HG02759 (cell line): ENCODE measurements around the gene ANKS1B.

Experiments
- ATAC-seq: cut with Tn5 transposase; IDR thresholded peaks from one replicate; pipeline ENCODE4 v1.9.1; 2021; ENCODE audit warnings: mild to moderate bottlenecking, moderate library complexity; ENCODE audit not compliant: unreplicated experiment

Gene ANKS1B

DNA sequence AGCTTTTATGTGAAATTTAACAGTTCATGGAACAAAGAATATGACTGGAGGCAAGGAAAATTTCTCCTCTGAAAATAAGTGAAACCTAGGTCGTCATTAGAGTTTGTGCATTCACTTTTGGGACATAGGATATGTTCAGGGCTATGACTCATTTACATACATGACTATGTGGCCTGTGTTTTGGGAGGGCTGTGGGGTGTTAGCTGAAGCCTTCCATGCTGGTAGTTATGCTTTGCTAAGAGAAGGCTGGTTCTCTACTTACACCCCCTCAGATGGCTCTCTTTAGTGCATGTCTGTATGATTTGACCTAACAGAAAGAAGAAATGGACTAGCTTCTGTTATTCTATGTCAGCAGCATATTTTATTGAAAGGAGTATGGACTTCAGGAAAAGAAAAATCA, 753.7 kb downstream of the ANKS1B start:
- no peak for ATAC-seq

DNA sequence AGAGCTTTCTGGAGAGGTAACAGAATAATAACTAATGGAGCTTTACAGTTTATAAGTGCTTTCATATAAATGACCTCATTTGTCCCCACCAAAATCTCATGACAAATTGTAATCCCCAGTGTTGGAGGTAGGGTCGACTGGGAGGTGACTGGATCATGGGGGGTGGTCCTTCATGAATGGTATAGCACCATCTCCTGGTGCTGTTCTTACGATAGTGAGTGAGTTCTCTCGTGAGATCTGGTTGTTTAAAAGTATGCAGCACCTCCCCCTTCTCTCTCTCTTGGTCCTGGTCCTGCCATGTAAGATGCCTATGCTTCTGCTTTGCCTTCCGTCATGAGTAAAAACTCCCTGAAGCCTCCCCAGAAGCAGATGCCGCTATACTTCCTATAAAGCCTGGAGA, 760.5 kb downstream of the ANKS1B start:
- ATAC-seq = no peak

DNA sequence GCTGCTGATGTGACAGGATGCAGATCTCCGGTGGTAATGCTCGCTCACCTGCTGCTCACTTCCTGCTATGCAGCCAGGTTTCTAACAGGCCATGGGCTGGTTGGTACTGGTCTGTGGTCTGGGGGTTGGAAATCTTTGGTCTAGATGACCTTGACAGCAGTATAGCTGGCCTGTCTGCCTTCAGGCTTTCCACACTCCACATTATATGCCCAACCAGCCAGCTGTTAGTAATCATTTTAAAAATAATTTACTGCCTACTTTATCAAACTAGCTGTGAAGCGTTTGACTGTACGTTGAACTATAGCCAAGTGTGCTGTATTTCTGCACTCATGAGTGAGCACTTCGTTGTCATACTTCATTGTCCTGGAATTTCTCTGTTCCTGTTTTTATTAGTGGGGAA, 761.2 kb downstream of the ANKS1B start:
- ATAC-seq = no peak

DNA sequence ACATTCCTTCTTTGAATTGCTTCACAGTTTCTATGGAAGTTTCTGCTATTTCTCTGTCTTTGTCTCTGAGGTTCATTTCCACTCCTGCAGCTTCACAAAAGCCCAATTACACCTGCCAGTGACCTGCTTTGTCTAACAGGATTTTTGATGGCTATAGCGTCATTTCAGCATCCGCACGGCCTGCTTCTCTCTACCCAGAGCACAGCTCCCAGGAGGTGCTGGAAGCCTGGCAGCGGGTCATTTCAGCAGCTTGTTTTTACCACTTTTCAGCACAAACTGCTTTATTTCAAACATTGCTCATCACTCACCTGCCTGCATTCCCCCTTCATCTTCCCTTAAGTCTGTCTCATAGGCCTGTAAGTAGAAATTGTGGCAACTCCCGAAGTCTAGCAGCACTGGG, 771.7 kb downstream of the ANKS1B start:
- ATAC-seq = no peak

DNA sequence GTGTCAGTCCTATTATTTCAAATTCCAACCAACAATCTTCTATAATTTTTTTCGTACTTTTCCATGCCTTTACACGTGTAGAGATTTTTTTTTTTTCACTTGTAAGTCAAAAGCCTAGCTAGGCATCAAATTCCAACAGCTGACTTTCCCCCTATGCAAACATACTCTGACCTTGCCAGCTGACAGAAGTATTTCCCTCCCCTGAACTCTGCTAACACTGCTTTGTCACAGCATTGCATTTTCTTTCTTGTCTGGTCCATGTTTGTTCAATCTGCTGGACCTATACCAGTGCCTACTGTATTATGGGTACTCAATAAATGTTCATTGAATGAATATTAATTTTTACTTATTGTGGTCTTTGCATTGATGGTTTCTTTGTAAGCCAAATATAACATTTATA, 772.5 kb downstream of the ANKS1B start:
- ATAC-seq = no peak

DNA sequence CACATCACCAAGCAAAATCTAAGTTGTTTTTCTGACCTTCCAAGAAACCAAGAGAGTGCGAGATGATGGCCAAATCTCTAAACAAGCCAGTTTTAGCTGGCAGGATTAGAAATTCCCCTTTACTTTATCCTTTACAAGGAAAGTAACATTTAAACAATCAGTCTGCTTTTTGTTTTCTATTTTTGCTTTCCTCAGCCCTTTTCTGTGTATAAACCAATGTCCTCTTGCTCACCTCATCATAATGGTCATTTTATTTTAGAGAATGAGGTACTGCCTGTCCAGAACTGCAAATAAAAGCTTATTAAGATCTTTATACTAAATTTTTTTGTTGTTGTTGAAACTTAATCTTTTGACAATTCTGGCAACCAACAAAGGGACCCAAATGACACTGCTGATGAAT, 779.6 kb downstream of the ANKS1B start:
- ATAC-seq = no peak

DNA sequence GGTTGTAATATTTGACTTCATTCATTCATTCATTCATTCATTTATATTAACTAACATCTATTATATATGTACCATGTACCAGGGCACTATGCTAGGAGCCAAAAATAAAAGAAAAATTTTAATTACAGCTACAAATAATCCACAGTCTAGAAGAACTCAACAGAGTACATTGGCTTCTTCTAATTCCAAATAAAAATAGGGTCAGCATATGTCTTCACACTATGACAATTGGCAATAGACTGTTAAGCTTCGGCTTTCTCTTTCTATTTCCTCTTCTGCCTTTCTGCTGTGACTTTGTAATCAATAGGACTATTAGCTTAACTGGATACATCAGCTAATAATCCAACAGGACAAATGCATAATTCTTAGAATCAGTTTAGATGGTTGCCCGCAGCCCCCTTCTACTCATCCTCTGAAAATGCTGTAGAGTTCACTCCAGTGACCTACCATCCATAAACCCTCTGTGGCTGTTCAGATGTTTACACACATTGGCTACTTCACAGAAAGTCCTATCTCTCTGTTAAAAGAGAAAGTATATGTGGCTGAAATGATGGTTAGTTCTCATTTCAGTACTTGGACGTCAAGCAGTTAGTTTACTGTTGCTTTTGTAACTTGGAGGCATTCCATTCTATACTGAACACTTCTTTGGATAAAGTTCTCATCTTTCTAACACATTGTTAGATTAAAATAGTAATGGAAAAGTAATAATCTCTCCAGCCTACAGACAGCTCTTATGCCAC, 782.7 kb downstream of the ANKS1B start:
- ATAC-seq = no peak

DNA sequence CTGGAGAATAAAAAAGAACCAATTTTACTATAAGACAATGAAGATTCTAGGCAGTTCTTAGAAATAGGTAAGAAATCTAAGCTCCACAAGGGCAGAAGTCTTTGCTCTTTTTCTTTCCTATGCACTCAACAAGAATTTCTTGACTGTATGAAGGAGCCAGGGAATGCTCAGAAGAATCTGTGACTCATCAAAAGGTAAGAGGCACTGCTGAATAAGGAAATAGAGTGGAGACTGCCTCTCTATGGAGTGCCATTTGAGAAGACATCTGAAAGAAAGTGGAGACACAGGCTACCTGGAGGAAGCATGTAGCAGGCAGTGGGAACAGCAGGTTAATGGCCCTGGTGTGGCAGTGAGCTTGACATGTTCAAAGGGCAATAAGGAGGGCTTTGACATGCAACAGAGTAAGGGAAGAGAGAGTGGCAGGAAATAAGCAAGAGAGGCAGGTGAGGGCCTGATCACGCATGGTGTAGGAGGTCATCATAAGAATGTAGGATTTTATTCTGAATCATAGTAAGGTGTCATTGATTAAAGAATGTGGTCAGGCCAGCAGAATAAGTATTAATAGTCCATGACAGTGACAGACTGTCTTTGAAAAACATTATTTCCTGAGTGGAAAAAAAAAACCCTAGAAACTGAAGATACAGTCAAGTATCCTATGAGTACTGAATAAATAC, 783.9 kb downstream of the ANKS1B start:
- ATAC-seq = no peak

DNA sequence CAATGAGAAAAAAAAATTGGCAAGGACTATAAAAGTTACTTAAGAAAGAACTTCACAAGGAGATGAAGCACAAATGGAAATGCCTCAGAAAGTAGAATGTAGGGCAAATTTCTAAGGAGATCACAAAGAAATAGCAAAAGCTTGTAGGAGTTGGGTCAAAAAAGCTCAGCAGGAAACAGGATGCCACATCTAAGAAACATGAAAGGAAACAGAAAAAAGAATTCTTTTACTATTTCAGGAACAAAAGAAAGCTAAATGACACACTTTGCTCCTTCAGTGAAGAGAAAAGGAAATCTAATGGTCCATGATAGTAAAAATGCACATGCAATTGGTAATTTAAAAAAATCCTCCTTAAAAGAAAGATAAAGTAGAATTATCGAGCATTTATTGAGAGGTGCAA, 789.3 kb downstream of the ANKS1B start:
- no peak for ATAC-seq

DNA sequence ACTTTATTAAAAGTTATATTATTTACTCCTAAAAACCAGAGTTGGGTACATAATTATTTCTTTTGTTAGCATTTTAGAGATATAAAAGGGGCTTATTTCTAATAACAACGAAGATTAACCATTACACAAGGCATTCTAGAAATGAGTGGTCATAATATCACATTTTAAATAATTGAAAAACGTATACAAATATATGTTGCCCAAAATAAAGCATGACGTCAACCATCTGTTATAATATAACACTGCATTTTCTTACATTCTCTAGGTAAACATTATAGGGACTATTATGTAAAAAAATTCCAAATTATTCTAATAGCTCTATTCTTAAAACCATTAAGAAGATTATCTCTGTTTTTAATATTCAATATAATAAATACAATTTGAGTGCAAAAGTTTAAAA, 792.2 kb downstream of the ANKS1B start:
- ATAC-seq = no peak

DNA sequence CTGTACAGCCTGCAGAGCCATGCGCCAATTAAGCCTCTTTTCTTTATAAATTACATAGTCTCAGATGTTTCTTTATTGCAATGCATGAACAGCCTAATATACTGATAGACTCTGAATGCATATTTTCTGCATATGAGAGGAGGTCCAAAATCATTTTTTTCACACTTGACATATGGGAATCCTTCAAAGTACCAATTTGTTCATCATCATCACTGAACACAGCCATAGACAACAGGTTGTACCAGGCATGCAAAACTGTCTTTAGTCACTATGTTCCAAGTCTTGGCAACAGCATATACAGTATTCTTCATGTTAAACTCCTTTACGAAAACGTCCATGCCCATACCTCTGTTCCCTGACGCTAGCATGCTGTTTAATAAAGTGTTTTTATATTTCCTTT, 807.9 kb downstream of the ANKS1B start:
- no peak for ATAC-seq

DNA sequence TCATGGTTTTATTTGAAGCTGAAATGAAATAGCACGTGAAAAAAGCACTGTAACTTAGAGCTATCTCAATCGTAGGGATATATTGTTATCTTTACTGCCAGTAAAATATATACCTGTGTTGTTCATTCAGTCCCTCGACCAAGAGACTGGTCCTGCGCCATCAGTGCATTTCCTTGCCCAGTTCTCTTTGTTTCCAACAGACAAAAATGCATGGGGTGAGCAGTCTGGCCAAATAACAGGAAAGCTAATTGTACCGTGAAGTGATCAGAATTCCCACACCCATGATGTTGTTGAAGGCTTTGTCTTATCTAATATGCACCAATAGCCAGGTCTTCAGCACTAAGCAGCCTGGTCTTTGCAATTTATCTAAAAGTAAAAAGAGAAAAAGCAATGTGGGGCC, 814.3 kb downstream of the ANKS1B start:
- no peak for ATAC-seq

DNA sequence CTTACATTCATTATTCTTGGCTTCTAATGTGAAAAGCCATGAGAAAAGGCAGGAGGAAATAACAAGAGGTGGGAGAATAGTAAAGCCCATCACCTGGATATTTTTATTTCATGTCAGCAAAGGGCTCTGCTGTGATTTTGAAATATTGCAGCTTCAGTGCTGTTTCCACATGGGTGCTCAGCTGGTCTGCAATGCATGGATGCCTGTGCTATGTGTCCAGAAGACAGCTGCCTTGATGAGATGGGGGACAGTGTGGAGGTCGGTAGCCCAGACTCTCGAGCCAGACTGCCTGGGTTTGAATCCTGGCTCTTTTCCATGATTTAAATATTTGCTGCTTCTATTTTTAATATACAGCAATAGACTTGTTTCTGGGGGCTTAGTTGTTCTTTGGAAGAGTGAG, 814.7 kb downstream of the ANKS1B start:
- no peak for ATAC-seq

DNA sequence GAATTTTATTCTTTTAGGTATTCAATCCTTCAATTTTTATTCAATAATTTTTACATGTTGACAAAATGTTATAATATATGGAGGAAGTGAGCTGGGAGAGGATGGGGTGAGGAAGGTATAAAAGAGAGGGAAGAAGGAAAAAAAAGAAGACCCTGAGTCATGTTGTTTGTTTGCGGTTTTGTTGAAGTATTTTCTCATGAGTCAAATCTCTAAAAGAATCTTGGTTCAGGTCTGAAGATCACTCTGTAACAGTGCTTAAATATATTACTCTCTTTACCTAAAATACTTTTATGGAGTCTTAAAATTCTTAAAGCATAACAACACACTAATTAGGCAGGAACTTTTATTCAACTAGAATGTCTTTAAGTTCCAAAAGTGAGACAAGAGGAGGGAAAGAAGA, 826.8 kb downstream of the ANKS1B start:
- no peak for ATAC-seq

DNA sequence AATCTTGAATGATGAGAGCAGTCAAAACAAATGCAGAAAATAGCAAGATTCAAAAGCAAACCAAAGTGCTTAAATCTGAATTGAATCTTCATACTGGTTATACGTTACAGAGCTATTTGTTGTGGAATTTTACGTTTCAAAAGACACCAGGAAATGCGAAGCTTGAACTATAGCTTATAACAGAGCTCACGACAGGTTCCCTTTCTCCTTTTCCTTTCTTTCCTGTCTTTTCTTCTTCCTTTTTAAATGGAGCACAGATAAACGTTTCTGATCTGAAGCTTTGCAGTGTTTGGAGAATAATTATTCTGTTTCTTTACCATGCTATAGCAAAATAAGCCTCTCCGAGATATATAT, 829.8 kb downstream of the ANKS1B start:
- ATAC-seq = no peak

DNA sequence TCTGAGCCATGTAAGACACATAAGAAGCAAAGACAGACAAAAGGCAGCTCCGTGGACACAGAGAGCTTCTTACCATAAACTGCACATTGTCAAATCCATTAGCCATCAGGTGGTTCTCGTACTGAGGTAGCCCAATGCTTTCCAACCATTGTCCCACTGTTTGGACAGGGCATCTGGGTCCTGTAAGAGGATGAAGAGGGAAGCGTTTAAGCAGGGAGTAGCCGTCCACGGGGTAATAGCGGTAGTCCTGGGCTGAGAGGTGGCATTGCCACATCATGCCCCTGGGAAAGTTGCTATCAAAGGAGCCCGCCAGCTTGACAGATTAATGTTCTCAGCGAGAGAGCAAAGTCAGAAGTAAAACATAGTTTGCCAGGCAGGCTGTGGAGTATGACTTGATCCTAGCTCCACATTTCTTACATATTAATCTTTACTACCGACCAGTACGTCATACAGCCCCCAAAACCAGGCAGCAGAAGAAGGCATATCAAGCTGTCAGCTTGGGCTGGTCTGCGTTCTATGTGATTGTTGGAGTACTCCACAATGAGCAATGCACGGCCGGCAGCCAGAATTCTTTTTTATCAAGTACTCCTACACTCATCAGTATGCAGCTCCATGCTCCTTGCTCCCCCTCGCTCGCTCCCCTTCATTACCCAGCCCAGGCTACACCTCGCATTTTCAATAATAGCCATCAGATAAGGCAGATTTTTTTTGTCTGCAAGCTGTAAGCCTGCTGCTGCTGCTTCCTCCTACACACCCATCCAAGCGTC, 830.3 kb downstream of the ANKS1B start:
- ATAC-seq = no peak

DNA sequence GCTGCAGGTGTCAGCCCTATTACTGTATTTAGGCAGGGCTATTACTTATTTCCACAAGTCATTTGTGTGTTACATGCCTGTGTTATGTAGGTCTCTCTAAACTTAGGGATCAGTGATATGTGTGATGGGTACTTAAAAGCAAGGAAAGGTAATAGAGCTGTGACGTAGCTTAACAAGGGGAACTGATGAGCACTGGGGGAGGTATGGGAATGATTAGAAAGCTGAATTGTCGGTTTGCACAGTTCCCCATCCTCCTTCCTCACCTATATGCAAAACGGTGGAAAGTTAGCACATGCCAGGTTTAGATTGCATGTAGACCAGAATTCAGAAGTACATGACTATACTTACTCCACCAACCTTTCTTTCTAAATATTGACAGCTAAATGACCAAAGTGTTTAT, 831.4 kb downstream of the ANKS1B start:
- no peak for ATAC-seq

DNA sequence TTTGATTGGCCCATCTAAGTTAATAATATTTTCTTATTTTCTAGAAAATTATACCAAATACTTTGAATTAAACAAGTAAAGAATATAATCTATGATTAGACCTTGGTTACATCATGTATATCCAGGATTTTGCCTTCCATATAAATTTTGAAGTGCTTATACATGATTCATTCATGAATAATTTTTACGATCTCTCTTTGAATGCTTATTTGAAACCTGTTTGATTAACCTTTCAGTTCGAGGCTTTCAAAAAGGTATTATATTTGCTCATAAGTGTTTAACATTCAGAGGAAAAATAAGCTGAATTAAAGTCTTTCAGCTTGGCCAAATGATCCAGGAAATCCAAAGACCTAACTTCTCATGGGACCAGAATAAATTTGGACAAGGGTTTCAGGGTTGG, 832.4 kb downstream of the ANKS1B start:
- no peak for ATAC-seq

DNA sequence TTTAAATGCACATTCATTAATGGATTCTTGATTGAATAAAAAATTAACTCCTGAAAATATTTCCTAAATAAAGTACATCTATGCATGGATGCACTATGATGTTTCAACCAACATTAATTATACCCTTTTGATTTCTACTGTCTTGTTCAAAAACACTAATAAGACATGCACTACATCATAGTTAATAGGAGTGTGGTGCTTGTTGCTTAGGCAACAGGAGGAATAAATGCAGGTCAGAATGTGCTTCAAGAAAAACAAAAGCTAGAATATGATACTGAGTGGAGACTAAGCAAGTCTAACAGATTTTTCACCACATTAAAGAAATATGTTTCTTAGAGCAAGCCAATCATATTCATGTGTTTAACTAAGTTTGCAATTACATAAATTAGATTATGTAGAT, 833.0 kb downstream of the ANKS1B start:
- no peak for ATAC-seq

DNA sequence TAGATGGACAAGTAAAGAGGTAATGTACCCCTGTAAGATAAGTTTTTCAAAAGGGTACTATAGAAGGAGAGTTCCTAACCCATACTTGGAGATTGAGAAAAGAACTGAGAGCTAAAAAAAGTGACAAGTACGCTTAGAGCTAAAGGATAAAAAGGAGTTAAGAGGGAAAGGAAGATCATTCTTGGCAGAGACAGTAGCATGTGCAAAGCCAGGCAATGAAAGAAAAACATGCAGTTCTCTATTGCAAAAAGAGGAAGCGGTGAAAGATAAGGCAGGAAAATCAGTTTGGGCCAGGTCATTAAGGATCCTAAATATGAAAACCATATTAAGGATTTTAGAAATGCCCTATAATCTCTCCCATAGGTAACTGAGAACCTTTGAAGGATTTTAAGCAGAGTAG, 837.6 kb downstream of the ANKS1B start:
- no peak for ATAC-seq

DNA sequence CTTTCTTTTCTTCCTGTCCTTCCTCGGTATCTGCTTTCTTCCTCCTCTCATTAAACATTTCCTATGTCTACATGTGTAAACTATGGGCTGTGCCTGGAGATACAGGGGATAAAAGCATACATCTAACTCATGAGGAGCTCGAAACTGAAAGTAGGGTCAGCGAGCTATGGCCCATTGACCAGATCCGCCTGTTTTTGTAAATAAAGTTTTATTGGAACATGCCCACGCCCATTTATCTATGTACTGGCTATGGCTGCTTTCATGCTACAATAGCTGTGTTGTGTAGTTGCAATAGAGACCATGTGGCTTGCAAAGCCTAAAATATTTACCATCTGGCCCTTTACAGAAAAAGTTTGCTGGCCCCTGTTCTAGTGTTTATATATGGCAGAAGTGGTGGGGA, 838.0 kb downstream of the ANKS1B start:
- no peak for ATAC-seq

DNA sequence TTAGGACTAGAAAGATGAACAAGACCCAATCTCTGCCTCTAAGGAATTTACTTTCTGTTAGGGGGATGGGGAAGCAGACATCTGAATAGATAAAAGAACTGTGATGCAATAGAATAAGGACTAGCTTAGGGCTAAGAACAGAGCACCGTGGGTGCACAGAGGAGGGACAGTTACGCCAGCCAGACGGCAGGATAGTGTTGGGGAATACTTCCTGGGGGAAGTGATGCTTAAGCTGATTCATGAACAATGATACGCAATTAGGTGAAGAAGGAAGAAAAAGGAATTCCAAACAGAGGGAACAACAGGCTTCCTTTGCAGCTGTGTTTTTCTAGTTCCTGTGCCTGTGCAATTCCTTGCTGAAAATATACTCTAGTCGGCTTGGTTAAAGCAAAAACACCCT, 838.6 kb downstream of the ANKS1B start:
- ATAC-seq = no peak
